ENCODE results near the gene RETREG2. TPM values are rescaled to one million over a fixed set of nuclear protein-coding genes. Genes with fewer than 3 reads are reported as not detected.
A peak's percentile ranks its signal among the peaks of the same experiment; 100 is the strongest.

Gene RETREG2
- total and polyA plus RNA-seq, 2 experiments from 2014 or later = 13.2 to 41.8 TPM

GRCh38 chr2:219160186-219161017 lies 17.7 kb upstream of the RETREG2 start, which contains the start of gene NHEJ1:
NHEJ1 (minus strand) TSS chr2:219160815; CDS start chr2:219158362, 2,453 bp downstream.
- H3K4me1 ChIP-seq (ENCODE audit: insufficient read depth) = peaks cover 4% of the 10 kb centered on the region; the same call in 1 of the 2 replicates
- H4K20me1 ChIP-seq (replicated peaks; ENCODE audit: insufficient read depth) = no peaks in the 10 kb centered on the region; the same call in 1 of the 2 replicates
- H3K27ac ChIP-seq (ENCODE audit: low read depth) = 0 out of 2 replicates have a peak within 1 kb of the TSS, but pooled peaks have one; percentile 46
- peak within 1 kb of the TSS; percentile 94 for H2AFZ ChIP-seq
- peak within 1 kb of the TSS; percentile 93 for H3K27ac Mint-ChIP-seq
- H3K36me3 ChIP-seq (ENCODE audit: insufficient read depth) = no peaks in the 10 kb centered on the region
- peak; percentile 97 for DNase-seq (ENCODE audit: low spot score)
- ATAC-seq = peak; percentile 92
- peaks cover 19% of the 10 kb centered on the region for H3K27me3 Mint-ChIP-seq (ENCODE audit: insufficient read depth, low read depth, poor library complexity)
- peak within 1 kb of the TSS; percentile 92 for H3K4me2 ChIP-seq
- H3K9me3 Mint-ChIP-seq = no peaks in the 10 kb centered on the region
- H3K4me1 Mint-ChIP-seq = peaks cover 20% of the 10 kb centered on the region
- H3K9me2 ChIP-seq (ENCODE audit: insufficient read depth) = no peaks in the 10 kb centered on the region
- H3K4me3 ChIP-seq = peak within 1 kb of the TSS; percentile 67
- TF ChIP-seq ZNF331 (CRISPR knock-in tag; IDR thresholded peaks at IDR 0.05; ENCODE audit: low read depth) = no peak
- no peak for TF ChIP-seq STAT1 (IDR thresholded peaks at IDR 0.05; ENCODE audit: unreplicated experiment)
- no peak for TF ChIP-seq JUNB (IDR thresholded peaks at IDR 0.05; ENCODE audit: unreplicated experiment)
- TF ChIP-seq ZNF114 (CRISPR knock-in tag; IDR thresholded peaks at IDR 0.05) = no peak
- peak; percentile 89 to 91 for TF ChIP-seq CTCF (conservative IDR thresholded peaks at IDR 0.05; ENCODE audit: low read depth in 2 of 2)
- peak; percentile 29 for TF ChIP-seq REST (IDR thresholded peaks at IDR 0.05; ENCODE audit: unreplicated experiment)
- TF ChIP-seq POLR2AphosphoS5 (IDR thresholded peaks at IDR 0.05; ENCODE audit: low read depth) = peak; percentile 88
- TF ChIP-seq EZH2phosphoT487 (IDR thresholded peaks at IDR 0.05; ENCODE audit: unreplicated experiment) = no peak
- TF ChIP-seq NANOG (IDR thresholded peaks at IDR 0.05; ENCODE audit: borderline replicate concordance) = no peak
- H3K4me3 Mint-ChIP-seq = peak within 1 kb of the TSS; percentile 89
- no peaks in the 10 kb centered on the region for H3K27me3 ChIP-seq (ENCODE audit: insufficient read depth)
- 0 out of 2 replicates have a peak, but pooled peaks cover 3% of the 10 kb centered on the region for H3F3A ChIP-seq (replicated peaks; ENCODE audit: low read depth)
- peaks cover 6% of the 10 kb centered on the region; the same call in 2 of the 3 replicates for H3K36me3 Mint-ChIP-seq (ENCODE audit: low read depth)
- peaks cover 7% of the 10 kb centered on the region; the same call in 1 of the 2 replicates for H3K79me2 ChIP-seq (replicated peaks; ENCODE audit: insufficient read depth)

Measured in GM23338 (cell line).